ENCODE measurements around the gene MAGEL2. TPM values are rescaled to one million over a fixed set of nuclear protein-coding genes. Genes with fewer than 3 reads are reported as not detected.

MAGEL2 gene
- total RNA-seq (2021; ENCODE audit: unreplicated experiment) (not detected), Bru-seq, nascent RNA (not detected), BruChase-seq, experiment 1, labeled RNA remaining after a 6-hour chase (not detected), BruChase-seq, experiment 2, labeled RNA remaining after a 2-hour chase (not detected)
- not detected in 2 replicates for polyA plus RNA-seq (2012)
- long read RNA-seq: 0 reads

- Histone ChIP-seq H3K36me3 (ENCODE audit: control insufficient read depth in 1 of 2, insufficient read depth in 2 of 2, low read length in 2 of 2) (no peaks in the 10 kb centered on the region), H3K79me2 (ENCODE audit: insufficient read depth, low read length) (no peaks in the 10 kb centered on the region), H3K9me3 (ENCODE audit: control insufficient read depth in 1 of 2, insufficient read depth in 1 of 2, low read depth in 1 of 2, low read length in 2 of 2) (no peaks in the 10 kb centered on the region), H3K27ac (ENCODE audit: low read depth, low read length) (no peak within 1 kb of the TSS), H4K20me1 (ENCODE audit: insufficient read depth) (no peaks in the 10 kb centered on the region), H3K4me3 (replicated peaks in 1 of 2; ENCODE audit: low read depth in 1 of 2, low read length in 2 of 2) (no peak within 1 kb of the TSS), H3K9me2 (ENCODE audit: insufficient read depth) (no peaks in the 10 kb centered on the region), H2AFZ (ENCODE audit: low read depth, low read length, poor library complexity, severe bottlenecking) (no peak within 1 kb of the TSS), H3K4me1 (ENCODE audit: control insufficient read depth in 1 of 2, insufficient read depth in 2 of 2, low read length in 2 of 2) (no peaks in the 10 kb centered on the region), H3K9ac (ENCODE audit: low read length) (no peak within 1 kb of the TSS), H3K4me2 (ENCODE audit: low read length) (no peak within 1 kb of the TSS), H3K27me3 (ENCODE audit: insufficient read depth, low read length) (no peaks in the 10 kb centered on the region)
- POLR2A ChIA-PET: no interaction called here
- ATAC-seq: no peak
- DNase-seq (ENCODE audit: low read depth, low spot score): no peak
- no TSS peak for BruUV-seq (replicated peaks)
- intact Hi-C loops (cut with micrococcal nuclease): loop anchor here (5.0 to 10.0 kb wide), 2 partner anchors 1787 to 1855 kb away; partner anchors contain the start of gene UBE3A
- RAD21 ChIA-PET (ENCODE audit: low non-redundant PET in 1 of 2, low total read pairs in 2 of 2, uncharacterized antibody in 2 of 2, unreplicated experiment in 2 of 2): no interaction called here
- no peak for TF ChIP-seq EZH2 (IDR thresholded peaks at IDR 0.05)
- no peak for TF ChIP-seq POLR2A (IDR thresholded peaks at IDR 0.05; ENCODE audit: borderline replicate concordance, extremely low read depth, insufficient read depth, insufficient read length)
- TF ChIP-seq MAX (IDR thresholded peaks at IDR 0.05): no peak
- no peak for TF ChIP-seq JUND (IDR thresholded peaks at IDR 0.05)
- no peak for TF ChIP-seq TCF7L2 (IDR thresholded peaks at IDR 0.05; ENCODE audit: borderline replicate concordance, extremely low read depth, insufficient read depth, insufficient read length)
- CTCF ChIA-PET: no interaction called here
These were observed at the start of gene MAGEL2 for GRCh38 chr15:23647421-23648370. TSS of gene MAGEL2 (minus strand) at chr15:23647867. CDS start at chr15:23647742, 125 bp downstream.

- Histone ChIP-seq H3K4me3 (replicated peaks in 1 of 2; ENCODE audit: low read depth in 1 of 2, low read length in 2 of 2) (no peak overlapping the region), H3K79me2 (ENCODE audit: insufficient read depth, low read length) (no peaks in the 10 kb centered on the region), H3K36me3 (ENCODE audit: control insufficient read depth in 1 of 2, insufficient read depth in 2 of 2, low read length in 2 of 2) (no peaks in the 10 kb centered on the region), H3K9ac (ENCODE audit: low read length) (no peak overlapping the region), H2AFZ (ENCODE audit: low read depth, low read length, poor library complexity, severe bottlenecking) (no peak overlapping the region), H3K9me2 (ENCODE audit: insufficient read depth) (no peaks in the 10 kb centered on the region), H3K4me2 (ENCODE audit: low read length) (no peak overlapping the region), H3K27me3 (ENCODE audit: insufficient read depth, low read length) (no peaks in the 10 kb centered on the region), H3K9me3 (ENCODE audit: control insufficient read depth in 1 of 2, insufficient read depth in 1 of 2, low read depth in 1 of 2, low read length in 2 of 2) (peaks cover 5 to 20% of the 10 kb centered on the region in 2 experiments; a peak in 2 of 4 replicates), H4K20me1 (ENCODE audit: insufficient read depth) (no peaks in the 10 kb centered on the region), H3K4me1 (ENCODE audit: control insufficient read depth in 1 of 2, insufficient read depth in 2 of 2, low read length in 2 of 2) (no peaks in the 10 kb centered on the region), H3K27ac (ENCODE audit: low read depth, low read length) (no peak overlapping the region)
- BruUV-seq (replicated peaks): no TSS peak
- ATAC-seq (no peak), DNase-seq (ENCODE audit: low read depth, low spot score) (no peak)
- intact Hi-C loops (cut with micrococcal nuclease): no loop called here
- ChIA-PET CTCF (no interaction called here), POLR2A (no interaction called here), RAD21 (ENCODE audit: low non-redundant PET in 1 of 2, low total read pairs in 2 of 2, uncharacterized antibody in 2 of 2, unreplicated experiment in 2 of 2) (no interaction called here)
- TF ChIP-seq EZH2 (IDR thresholded peaks at IDR 0.05) (no peak), CTCF (IDR thresholded peaks at IDR 0.05 in 2 of 3, conservative IDR thresholded peaks at IDR 0.05 in 1 of 3; ENCODE audit: borderline replicate concordance in 1 of 3, insufficient read depth in 1 of 3, low read depth in 2 of 3, low read length in 2 of 3) (no peak), EGR1 (IDR thresholded peaks at IDR 0.05; ENCODE audit: low read depth) (no peak), JUND (IDR thresholded peaks at IDR 0.05) (no peak), SRF (IDR thresholded peaks at IDR 0.05; ENCODE audit: low read depth) (no peak), ZNF274 (IDR thresholded peaks at IDR 0.05; ENCODE audit: low read depth, low read length) (no peak), RAD21 (IDR thresholded peaks at IDR 0.05; ENCODE audit: low read depth) (no peak), CBX3 (IDR thresholded peaks at IDR 0.05; ENCODE audit: low read depth) (no peak), YY1 (IDR thresholded peaks at IDR 0.05; ENCODE audit: extremely low read depth, insufficient replicate concordance, low read depth, low read length) (no peak), ZFX (IDR thresholded peaks at IDR 0.05) (no peak), POLR2AphosphoS5 (IDR thresholded peaks at IDR 0.05; ENCODE audit: low read depth, low read length) (no peak), MAX (IDR thresholded peaks at IDR 0.05) (no peak), FOSL1 (IDR thresholded peaks at IDR 0.05; ENCODE audit: low read depth) (no peak), TCF7L2 (IDR thresholded peaks at IDR 0.05; ENCODE audit: borderline replicate concordance, extremely low read depth, insufficient read depth, insufficient read length) (no peak), ATF3 (IDR thresholded peaks at IDR 0.05) (no peak), SIN3A (IDR thresholded peaks at IDR 0.05; ENCODE audit: low read depth) (no peak), POLR2A (IDR thresholded peaks at IDR 0.05; ENCODE audit: borderline replicate concordance, extremely low read depth, insufficient read depth, insufficient read length) (no peak)
These were observed 47.6 kb upstream of the MAGEL2 start for GRCh38 chr15:23695282-23695681.
